Measurements from ENCODE around the gene TACC2. TPM values are rescaled to one million over a fixed set of nuclear protein-coding genes. Genes with fewer than 3 reads are reported as not detected.

Gene TACC2
- total and polyA plus RNA-seq, 2 experiments from 2014 or later: 4.3 to 16.7 TPM

DNA sequence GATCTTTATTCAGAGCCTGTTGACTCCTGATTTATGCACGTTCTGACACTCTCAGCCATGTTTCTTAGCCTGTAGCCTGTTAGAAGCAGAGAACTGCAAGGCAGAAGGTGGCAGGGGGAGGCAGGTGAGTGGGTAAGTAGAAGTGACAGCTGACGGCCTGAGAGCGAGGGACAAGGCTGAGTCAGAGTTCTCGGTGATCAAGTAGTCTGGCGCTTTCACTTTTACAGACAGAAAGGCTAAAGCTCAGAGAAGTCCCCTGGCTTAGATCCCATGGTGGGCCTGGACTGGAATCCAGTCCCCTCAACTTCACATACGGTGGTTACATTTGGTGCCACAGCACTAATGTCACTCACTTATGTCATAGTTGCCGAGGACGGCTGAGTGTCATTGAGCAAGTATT, 139.0 kb downstream of the TACC2 start:
- Histone ChIP-seq H3K9me3 (ENCODE audit: low read depth) (no peaks in the 10 kb centered on the region), H3K4me2 (ENCODE audit: unreplicated experiment) (peak overlapping the region; percentile 82), H3K36me3 (ENCODE audit: low read depth) (no peaks in the 10 kb centered on the region), H2AFZ (no peak overlapping the region), H3K4me3 (peak overlapping the region; percentile 62), H3K9ac (peak overlapping the region; percentile 54), H3K4me1 (ENCODE audit: insufficient read depth) (peaks cover 18% of the 10 kb centered on the region), H4K20me1 (ENCODE audit: insufficient read depth) (no peaks in the 10 kb centered on the region), H3F3A (ENCODE audit: insufficient read depth) (peaks cover 21% of the 10 kb centered on the region), H3K79me2 (ENCODE audit: insufficient read depth) (peaks cover 37% of the 10 kb centered on the region), H3K27ac (peak overlapping the region; percentile 23), H3K9me2 (ENCODE audit: insufficient read depth) (no peaks in the 10 kb centered on the region), H3K27me3 (replicated peaks; ENCODE audit: insufficient read depth) (no peaks in the 10 kb centered on the region)
- no peak for TF ChIP-seq EZH2 (IDR thresholded peaks at IDR 0.05; ENCODE audit: insufficient read depth, poor library complexity, severe bottlenecking)
- no peak for TF ChIP-seq EZH2phosphoT487 (IDR thresholded peaks at IDR 0.05; ENCODE audit: insufficient read depth, low read depth)
- in situ Hi-C loops (cut with MboI): no loop called here
- DNase-seq: peak; percentile 72
- 5 to 12% methylated on average over 8 of the region's 8 CpGs for WGBS, 2 experiments (ENCODE audit: low coverage in 1 of 2, low lambda C conversion rate in 2 of 2, missing lambda C conversion rate in 2 of 2)

DNA sequence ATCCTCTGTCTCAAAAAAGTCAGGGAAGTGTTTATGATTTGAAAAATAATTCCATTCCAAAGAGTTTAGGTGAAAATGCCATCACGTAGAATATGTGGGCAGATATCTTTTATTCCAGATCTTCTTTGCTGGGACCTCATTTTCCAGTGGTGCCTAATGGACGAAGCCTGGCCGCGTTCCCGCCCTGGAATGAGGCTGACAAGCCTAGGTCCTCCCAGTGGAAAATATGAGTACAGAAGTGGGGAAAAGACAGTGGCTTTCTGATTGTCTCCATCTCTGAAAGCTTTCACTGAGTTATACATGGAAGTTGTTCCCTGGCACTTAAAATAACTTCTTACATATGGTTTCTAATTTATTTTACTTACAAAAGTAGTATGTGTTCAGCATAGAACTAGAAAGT, 139.4 kb downstream of the TACC2 start:
- peak; percentile 91 for DNase-seq
- peak overlapping the region; percentile 62 for H3K4me3 ChIP-seq

DNA sequence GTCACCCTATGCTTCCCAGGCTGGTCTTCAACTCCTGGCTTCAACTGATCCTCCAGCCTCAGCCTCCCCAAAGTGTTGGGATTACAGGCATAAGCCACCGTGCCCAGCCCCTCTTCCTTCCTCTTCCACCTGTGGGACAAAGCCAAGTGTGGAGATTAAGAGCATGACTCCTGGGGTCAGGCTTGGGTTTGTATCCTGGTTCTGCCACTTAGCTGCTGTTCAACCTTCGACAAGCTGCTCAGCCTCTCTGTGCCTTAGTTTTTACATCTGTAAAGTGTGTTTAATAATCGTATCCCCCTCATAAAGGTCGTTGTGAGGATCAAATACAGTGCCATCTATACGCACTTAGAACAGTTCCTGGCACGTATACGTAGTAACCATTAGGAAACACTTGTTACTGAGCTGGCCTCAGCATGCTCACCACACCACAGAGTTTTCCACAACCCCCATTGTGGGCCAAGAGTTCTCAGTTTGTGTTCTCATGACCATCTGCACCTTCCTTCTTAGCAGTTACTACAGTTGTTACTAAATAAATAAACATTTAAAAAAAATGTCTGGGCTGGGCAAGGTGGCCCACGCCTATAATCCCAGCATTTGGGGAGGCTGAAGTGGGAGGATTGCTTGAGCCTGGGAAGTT, 141.6 kb downstream of the TACC2 start:
- TF ChIP-seq EZH2 (IDR thresholded peaks at IDR 0.05; ENCODE audit: insufficient read depth, poor library complexity, severe bottlenecking) (no peak), EZH2phosphoT487 (IDR thresholded peaks at IDR 0.05; ENCODE audit: insufficient read depth, low read depth) (no peak)
- in situ Hi-C loops (cut with MboI): no loop called here

More for the DNA sequence above, 139.4 kb downstream of the TACC2 start:
- H3K79me2 ChIP-seq (ENCODE audit: insufficient read depth): peaks cover 33% of the 10 kb centered on the region
- peaks cover 21% of the 10 kb centered on the region for H3F3A ChIP-seq (ENCODE audit: insufficient read depth)
- in situ Hi-C loops (cut with MboI): no loop called here
- no peaks in the 10 kb centered on the region for H3K36me3 ChIP-seq (ENCODE audit: low read depth)
- H4K20me1 ChIP-seq (ENCODE audit: insufficient read depth): no peaks in the 10 kb centered on the region
- H3K9me2 ChIP-seq (ENCODE audit: insufficient read depth): no peaks in the 10 kb centered on the region
- H3K27ac ChIP-seq: peak overlapping the region; percentile 23; the same call in 1 of the 2 replicates
- H3K9ac ChIP-seq: peak overlapping the region; percentile 54
- H3K4me1 ChIP-seq (ENCODE audit: insufficient read depth): peaks cover 18% of the 10 kb centered on the region
- peak overlapping the region; percentile 82 for H3K4me2 ChIP-seq (ENCODE audit: unreplicated experiment)
- TF ChIP-seq EZH2phosphoT487 (IDR thresholded peaks at IDR 0.05; ENCODE audit: insufficient read depth, low read depth) (no peak), EZH2 (IDR thresholded peaks at IDR 0.05; ENCODE audit: insufficient read depth, poor library complexity, severe bottlenecking) (no peak)
- no peaks in the 10 kb centered on the region for H3K9me3 ChIP-seq (ENCODE audit: low read depth)
- WGBS, 2 experiments (ENCODE audit: low coverage in 1 of 2, low lambda C conversion rate in 2 of 2, missing lambda C conversion rate in 2 of 2): 13 to 14% methylated on average over 5 of the region's 5 CpGs
- no peak overlapping the region for H2AFZ ChIP-seq
- H3K27me3 ChIP-seq (replicated peaks; ENCODE audit: insufficient read depth): no peaks in the 10 kb centered on the region

DNA sequence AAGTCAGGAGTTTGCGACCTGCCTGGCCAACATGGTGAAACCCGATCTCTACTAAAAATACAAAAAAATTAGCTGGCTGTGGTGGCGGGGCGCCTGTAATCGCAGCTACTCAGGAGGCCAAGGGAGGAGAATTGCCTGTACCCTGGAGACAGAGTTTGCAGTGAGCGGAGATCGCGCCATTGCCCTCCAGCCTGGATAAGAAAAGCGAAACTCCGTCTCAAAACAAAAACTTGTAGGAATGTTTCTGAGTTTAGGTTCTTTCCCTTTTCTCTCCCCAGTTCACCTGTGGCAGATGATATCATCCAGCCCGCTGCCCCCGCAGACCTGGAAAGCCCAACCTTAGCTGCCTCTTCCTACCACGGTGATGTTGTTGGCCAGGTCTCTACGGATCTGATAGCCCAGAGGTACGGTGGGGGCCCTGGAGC, 143.4 kb downstream of the TACC2 start:
- 92 to 93% methylated on average over 15 of the region's 15 CpGs for WGBS, 2 experiments (ENCODE audit: low coverage in 1 of 2, low lambda C conversion rate in 2 of 2, missing lambda C conversion rate in 2 of 2)
- peaks cover 23% of the 10 kb centered on the region; the same call in 1 of the 2 replicates for H3K79me2 ChIP-seq (ENCODE audit: insufficient read depth)
- in situ Hi-C loops (cut with MboI): no loop called here

More for the DNA sequence above, 141.6 kb downstream of the TACC2 start:
- no peaks in the 10 kb centered on the region for H3K9me3 ChIP-seq (ENCODE audit: low read depth)
- H3K4me1 ChIP-seq (ENCODE audit: insufficient read depth): peaks cover 18% of the 10 kb centered on the region
- WGBS, 2 experiments (ENCODE audit: low coverage in 1 of 2, low lambda C conversion rate in 2 of 2, missing lambda C conversion rate in 2 of 2): 97% methylated on average over 8 of the region's 8 CpGs
- no peaks in the 10 kb centered on the region for H3K27me3 ChIP-seq (replicated peaks; ENCODE audit: insufficient read depth)
- no peaks in the 10 kb centered on the region for H4K20me1 ChIP-seq (ENCODE audit: insufficient read depth)
- H3K27ac ChIP-seq: no peak overlapping the region
- peaks cover 21% of the 10 kb centered on the region for H3F3A ChIP-seq (ENCODE audit: insufficient read depth)
- no peak overlapping the region for H3K9ac ChIP-seq
- H3K4me3 ChIP-seq: no peak overlapping the region
- no peaks in the 10 kb centered on the region for H3K9me2 ChIP-seq (ENCODE audit: insufficient read depth)
- no peak overlapping the region for H2AFZ ChIP-seq
- no peak for DNase-seq
- no peak overlapping the region for H3K4me2 ChIP-seq (ENCODE audit: unreplicated experiment)
- peaks cover 23% of the 10 kb centered on the region; the same call in 1 of the 2 replicates for H3K79me2 ChIP-seq (ENCODE audit: insufficient read depth)
- H3K36me3 ChIP-seq (ENCODE audit: low read depth): no peaks in the 10 kb centered on the region

More for the DNA sequence above, 143.4 kb downstream of the TACC2 start:
- Histone ChIP-seq H3K27ac (no peak overlapping the region), H3K9me3 (ENCODE audit: low read depth) (no peaks in the 10 kb centered on the region), H3K36me3 (ENCODE audit: low read depth) (no peaks in the 10 kb centered on the region), H3K4me1 (ENCODE audit: insufficient read depth) (peaks cover 15% of the 10 kb centered on the region), H3F3A (ENCODE audit: insufficient read depth) (peaks cover 10% of the 10 kb centered on the region), H3K9me2 (ENCODE audit: insufficient read depth) (no peaks in the 10 kb centered on the region), H3K4me3 (no peak overlapping the region), H4K20me1 (ENCODE audit: insufficient read depth) (no peaks in the 10 kb centered on the region), H2AFZ (no peak overlapping the region), H3K27me3 (replicated peaks; ENCODE audit: insufficient read depth) (no peaks in the 10 kb centered on the region), H3K9ac (no peak overlapping the region), H3K4me2 (ENCODE audit: unreplicated experiment) (no peak overlapping the region)
- TF ChIP-seq EZH2 (IDR thresholded peaks at IDR 0.05; ENCODE audit: insufficient read depth, poor library complexity, severe bottlenecking) (no peak), EZH2phosphoT487 (IDR thresholded peaks at IDR 0.05; ENCODE audit: insufficient read depth, low read depth) (no peak)
- DNase-seq: no peak
